ENCODE measurements around the gene ZAP70. TPM values are rescaled to one million over a fixed set of nuclear protein-coding genes. Genes with fewer than 3 reads are reported as not detected.
A peak's percentile ranks its signal among the peaks of the same experiment; 100 is the strongest.

The ZAP70 gene
- total RNA-seq, 1 experiment from 2014 or later: not detected

GRCh38 chr2:97733341-97734035, 20.1 kb downstream of the ZAP70 start:
- no peak for DNase-seq (ENCODE audit: low spot score)

- DNase-seq (ENCODE audit: low spot score): no peak
Observed at GRCh38 chr2:97734061-97735051, 21.0 kb downstream of the ZAP70 start.

GRCh38 chr2:97735161-97735561, 21.8 kb downstream of the ZAP70 start:
- DNase-seq (ENCODE audit: low spot score): no peak

- DNase-seq (ENCODE audit: low spot score): no peak
Observed at GRCh38 chr2:97736185-97736584, 22.8 kb downstream of the ZAP70 start.

GRCh38 chr2:97736608-97737330, 23.4 kb downstream of the ZAP70 start:
- no peak for DNase-seq (ENCODE audit: low spot score)

- DNase-seq (ENCODE audit: low spot score): no peak
Observed at GRCh38 chr2:97737421-97738178, 24.2 kb downstream of the ZAP70 start.

GRCh38 chr2:97738179-97739019, 25.0 kb downstream of the ZAP70 start:
- no peak for DNase-seq (ENCODE audit: low spot score)

- no peak for DNase-seq (ENCODE audit: low spot score)
Observed at GRCh38 chr2:97739020-97739892, 25.9 kb downstream of the ZAP70 start.

GRCh38 chr2:97739893-97740245, 26.5 kb downstream of the ZAP70 start:
- no peak for DNase-seq (ENCODE audit: low spot score)

- peak; percentile 23 for DNase-seq (ENCODE audit: low spot score)
Observed at GRCh38 chr2:97740590-97741182, 27.3 kb downstream of the ZAP70 start.

- no peak for DNase-seq (ENCODE audit: low spot score)
Observed at GRCh38 chr2:97741251-97741650, 27.9 kb downstream of the ZAP70 start.

- no peak for DNase-seq (ENCODE audit: low spot score)
Observed at GRCh38 chr2:97741686-97742085, 28.3 kb downstream of the ZAP70 start.

- DNase-seq (ENCODE audit: low spot score): no peak
Observed at GRCh38 chr2:97742381-97742847, 29.0 kb downstream of the ZAP70 start.

GRCh38 chr2:97743913-97744312, 30.5 kb downstream of the ZAP70 start:
- DNase-seq (ENCODE audit: low spot score): no peak

GRCh38 chr2:97745474-97746174, 32.2 kb downstream of the ZAP70 start:
- no peak for DNase-seq (ENCODE audit: low spot score)

- DNase-seq (ENCODE audit: low spot score): no peak
Observed at GRCh38 chr2:97747285-97747684, 33.9 kb downstream of the ZAP70 start.

- no peak for DNase-seq (ENCODE audit: low spot score)
Observed at GRCh38 chr2:97747716-97748115, 34.3 kb downstream of the ZAP70 start.

GRCh38 chr2:97749581-97749980, 36.2 kb downstream of the ZAP70 start:
- DNase-seq (ENCODE audit: low spot score): no peak
